ENCODE data around the gene IL18. TPM values are rescaled to one million over a fixed set of nuclear protein-coding genes. Genes with fewer than 3 reads are reported as not detected.
A peak's percentile ranks its signal among the peaks of the same experiment; 100 is the strongest.

Gene IL18
- total and polyA plus RNA-seq, 4 donors, result 3.0 to 5.2 (median 3.5) TPM

DNA sequence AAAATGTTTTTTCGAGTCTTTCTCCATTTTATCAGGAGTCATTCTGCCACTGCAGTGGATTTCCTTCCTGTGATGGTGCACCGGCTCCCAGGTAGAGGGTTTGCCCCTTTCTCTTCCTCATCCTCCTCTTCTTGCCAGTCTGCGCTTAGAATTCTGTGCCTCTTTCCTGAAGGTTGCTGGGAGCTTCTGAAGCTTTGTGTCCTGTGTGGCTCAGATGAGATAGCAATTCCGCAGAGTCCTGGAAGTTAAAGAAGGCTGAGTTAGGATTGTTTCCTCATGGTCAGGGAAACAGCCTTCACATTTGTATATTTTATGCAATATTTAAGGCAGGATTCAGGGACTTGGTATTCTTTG is 11.7 kb upstream of the IL18 start:
- Histone ChIP-seq H3K27me3 (ENCODE audit: control insufficient read depth in 4 of 4, insufficient read depth in 4 of 4, low read length in 3 of 4) (no peaks in the 10 kb centered on the region), H3K36me3 (ENCODE audit: control insufficient read depth in 4 of 4, insufficient read depth in 3 of 4, low read depth in 1 of 4, low read length in 3 of 4) (peaks cover 0 to 9% (median 5%) of the 10 kb centered on the region in 4 donors), H3K9ac (ENCODE audit: low read depth in 1 of 2, low read length in 2 of 2) (peak overlapping the region; percentile 79 to 89), H3K4me1 (ENCODE audit: control insufficient read depth in 4 of 4, insufficient read depth in 4 of 4, low read length in 3 of 4) (peaks cover 0 to 8% (median 5%) of the 10 kb centered on the region in 4 donors), H3K27ac (ENCODE audit: low read depth in 1 of 2, low read length in 2 of 2) (peak overlapping the region; percentile 73 to 84), H3K9me3 (ENCODE audit: control insufficient read depth in 4 of 4, low read length in 3 of 4) (no peaks in the 10 kb centered on the region), H3K4me3 (ENCODE audit: low read depth in 1 of 3, low read length in 3 of 3) (peak overlapping the region; percentile 62 to 80 (median 74))
- DNase-seq (ENCODE audit: low spot score), result no peak
- 6% methylated on average over 4 of the region's 4 CpGs for WGBS
- TF ChIP-seq, protein P1, sequence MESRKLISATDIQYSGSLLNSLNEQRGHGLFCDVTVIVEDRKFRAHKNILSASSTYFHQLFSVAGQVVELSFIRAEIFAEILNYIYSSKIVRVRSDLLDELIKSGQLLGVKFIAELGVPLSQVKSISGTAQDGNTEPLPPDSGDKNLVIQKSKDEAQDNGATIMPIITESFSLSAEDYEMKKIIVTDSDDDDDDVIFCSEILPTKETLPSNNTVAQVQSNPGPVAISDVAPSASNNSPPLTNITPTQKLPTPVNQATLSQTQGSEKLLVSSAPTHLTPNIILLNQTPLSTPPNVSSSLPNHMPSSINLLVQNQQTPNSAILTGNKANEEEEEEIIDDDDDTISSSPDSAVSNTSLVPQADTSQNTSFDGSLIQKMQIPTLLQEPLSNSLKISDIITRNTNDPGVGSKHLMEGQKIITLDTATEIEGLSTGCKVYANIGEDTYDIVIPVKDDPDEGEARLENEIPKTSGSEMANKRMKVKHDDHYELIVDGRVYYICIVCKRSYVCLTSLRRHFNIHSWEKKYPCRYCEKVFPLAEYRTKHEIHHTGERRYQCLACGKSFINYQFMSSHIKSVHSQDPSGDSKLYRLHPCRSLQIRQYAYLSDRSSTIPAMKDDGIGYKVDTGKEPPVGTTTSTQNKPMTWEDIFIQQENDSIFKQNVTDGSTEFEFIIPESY (IDR thresholded peaks at IDR 0.05), result peak; percentile 1
- TF ChIP-seq JUND (IDR thresholded peaks at IDR 0.05) (peak in 1 of 2 donors; percentile 4), RAD21 (IDR thresholded peaks at IDR 0.05) (no peak), TAF1 (conservative IDR thresholded peaks at IDR 0.05) (peak; percentile 62), FOXA1 (IDR thresholded peaks at IDR 0.05) (peak; percentile 6), GABPA (IDR thresholded peaks at IDR 0.05 in 1 of 2, conservative IDR thresholded peaks at IDR 0.05 in 1 of 2) (no peak), HNF4G (IDR thresholded peaks at IDR 0.05) (no peak)
- TF ChIP-seq, protein P2, sequence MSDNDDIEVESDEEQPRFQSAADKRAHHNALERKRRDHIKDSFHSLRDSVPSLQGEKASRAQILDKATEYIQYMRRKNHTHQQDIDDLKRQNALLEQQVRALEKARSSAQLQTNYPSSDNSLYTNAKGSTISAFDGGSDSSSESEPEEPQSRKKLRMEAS (IDR thresholded peaks at IDR 0.05), result no peak

DNA sequence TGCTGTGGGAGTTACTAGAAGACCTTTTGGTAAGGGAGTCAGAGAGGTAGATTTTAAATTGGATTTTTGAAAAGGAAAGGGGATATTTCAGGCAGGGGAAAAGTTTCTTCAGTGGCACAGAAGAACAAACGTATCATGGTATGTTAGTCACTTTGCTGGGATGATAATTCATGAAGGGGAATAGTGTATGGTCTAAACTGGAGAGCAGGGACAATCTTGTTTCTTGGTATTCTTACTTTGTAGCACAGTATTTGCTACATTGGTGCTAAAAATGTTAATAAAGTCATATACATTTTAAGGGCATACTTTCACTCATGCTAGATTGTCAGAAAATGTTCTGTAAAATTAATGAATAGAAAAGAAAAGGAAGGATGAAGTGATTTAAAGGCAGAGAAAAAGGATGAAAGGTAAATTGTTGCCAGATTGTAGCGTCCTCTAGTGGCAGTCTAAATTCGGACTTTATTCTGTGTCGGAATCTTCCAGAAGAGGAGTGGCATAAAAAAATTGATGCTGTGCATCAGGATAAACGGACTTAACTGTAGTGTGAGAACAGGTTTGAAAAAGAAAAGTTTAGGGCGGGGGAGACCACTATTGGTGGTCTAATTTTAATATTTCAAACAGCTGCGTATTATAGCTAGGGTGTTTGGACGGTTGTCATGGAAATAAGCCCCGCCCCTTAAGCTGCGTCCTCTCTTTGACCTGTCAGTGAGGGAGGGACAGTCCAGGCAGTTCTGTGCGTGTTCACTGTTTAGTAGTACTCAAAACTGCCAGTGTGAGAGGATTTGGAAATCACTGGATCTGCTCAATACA is 11.1 kb upstream of the IL18 start, which contains the start of gene BCO2:
Gene BCO2 (plus strand): TSS at position 724 of the 810 bp plus-strand sequence. CDS start 90 bp downstream, outside the sequence.
- 8% methylated on average over 11 of the region's 11 CpGs for WGBS

More for the DNA sequence above, 11.1 kb upstream of the IL18 start, which contains the start of gene BCO2:
- H3K9ac ChIP-seq (ENCODE audit: low read depth in 1 of 2, low read length in 2 of 2), result peak within 1 kb of the TSS; percentile 79 to 89
- peaks cover 0 to 8% (median 3%) of the 10 kb centered on the region in 4 donors for H3K36me3 ChIP-seq (ENCODE audit: control insufficient read depth in 4 of 4, insufficient read depth in 3 of 4, low read depth in 1 of 4, low read length in 3 of 4)
- TF ChIP-seq YY1 (IDR thresholded peaks at IDR 0.05) (peak; percentile 55), FOXA1 (IDR thresholded peaks at IDR 0.05) (peak; percentile 9), RAD21 (IDR thresholded peaks at IDR 0.05) (peak; percentile 81 to 85), HNF4G (IDR thresholded peaks at IDR 0.05) (peak; percentile 24), JUND (IDR thresholded peaks at IDR 0.05) (peak in 1 of 2 donors; percentile 37), HNF4A (conservative IDR thresholded peaks at IDR 0.05) (peak; percentile 61 to 77), TAF1 (conservative IDR thresholded peaks at IDR 0.05) (peak; percentile 94), SP1 (IDR thresholded peaks at IDR 0.05) (peak; percentile 76), GABPA (IDR thresholded peaks at IDR 0.05 in 1 of 2, conservative IDR thresholded peaks at IDR 0.05 in 1 of 2) (no peak), EGR1 (IDR thresholded peaks at IDR 0.05; ENCODE audit: low read depth in 2 of 2) (no peak), RXRA (IDR thresholded peaks at IDR 0.05) (peak; percentile 88), NR2F2 (IDR thresholded peaks at IDR 0.05) (peak; percentile 13), FOXA2 (IDR thresholded peaks at IDR 0.05) (peak; percentile 4)
- TF ChIP-seq, protein P3, sequence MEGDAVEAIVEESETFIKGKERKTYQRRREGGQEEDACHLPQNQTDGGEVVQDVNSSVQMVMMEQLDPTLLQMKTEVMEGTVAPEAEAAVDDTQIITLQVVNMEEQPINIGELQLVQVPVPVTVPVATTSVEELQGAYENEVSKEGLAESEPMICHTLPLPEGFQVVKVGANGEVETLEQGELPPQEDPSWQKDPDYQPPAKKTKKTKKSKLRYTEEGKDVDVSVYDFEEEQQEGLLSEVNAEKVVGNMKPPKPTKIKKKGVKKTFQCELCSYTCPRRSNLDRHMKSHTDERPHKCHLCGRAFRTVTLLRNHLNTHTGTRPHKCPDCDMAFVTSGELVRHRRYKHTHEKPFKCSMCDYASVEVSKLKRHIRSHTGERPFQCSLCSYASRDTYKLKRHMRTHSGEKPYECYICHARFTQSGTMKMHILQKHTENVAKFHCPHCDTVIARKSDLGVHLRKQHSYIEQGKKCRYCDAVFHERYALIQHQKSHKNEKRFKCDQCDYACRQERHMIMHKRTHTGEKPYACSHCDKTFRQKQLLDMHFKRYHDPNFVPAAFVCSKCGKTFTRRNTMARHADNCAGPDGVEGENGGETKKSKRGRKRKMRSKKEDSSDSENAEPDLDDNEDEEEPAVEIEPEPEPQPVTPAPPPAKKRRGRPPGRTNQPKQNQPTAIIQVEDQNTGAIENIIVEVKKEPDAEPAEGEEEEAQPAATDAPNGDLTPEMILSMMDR (IDR thresholded peaks at IDR 0.05; ENCODE audit: low read depth, low read length, missing input control), result peak; percentile 83
- TF ChIP-seq, protein P2 (IDR thresholded peaks at IDR 0.05), result no peak
- TF ChIP-seq, protein P4, sequence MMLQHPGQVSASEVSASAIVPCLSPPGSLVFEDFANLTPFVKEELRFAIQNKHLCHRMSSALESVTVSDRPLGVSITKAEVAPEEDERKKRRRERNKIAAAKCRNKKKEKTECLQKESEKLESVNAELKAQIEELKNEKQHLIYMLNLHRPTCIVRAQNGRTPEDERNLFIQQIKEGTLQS (IDR thresholded peaks at IDR 0.05), result peak; percentile 26
- TF ChIP-seq, protein P5, sequence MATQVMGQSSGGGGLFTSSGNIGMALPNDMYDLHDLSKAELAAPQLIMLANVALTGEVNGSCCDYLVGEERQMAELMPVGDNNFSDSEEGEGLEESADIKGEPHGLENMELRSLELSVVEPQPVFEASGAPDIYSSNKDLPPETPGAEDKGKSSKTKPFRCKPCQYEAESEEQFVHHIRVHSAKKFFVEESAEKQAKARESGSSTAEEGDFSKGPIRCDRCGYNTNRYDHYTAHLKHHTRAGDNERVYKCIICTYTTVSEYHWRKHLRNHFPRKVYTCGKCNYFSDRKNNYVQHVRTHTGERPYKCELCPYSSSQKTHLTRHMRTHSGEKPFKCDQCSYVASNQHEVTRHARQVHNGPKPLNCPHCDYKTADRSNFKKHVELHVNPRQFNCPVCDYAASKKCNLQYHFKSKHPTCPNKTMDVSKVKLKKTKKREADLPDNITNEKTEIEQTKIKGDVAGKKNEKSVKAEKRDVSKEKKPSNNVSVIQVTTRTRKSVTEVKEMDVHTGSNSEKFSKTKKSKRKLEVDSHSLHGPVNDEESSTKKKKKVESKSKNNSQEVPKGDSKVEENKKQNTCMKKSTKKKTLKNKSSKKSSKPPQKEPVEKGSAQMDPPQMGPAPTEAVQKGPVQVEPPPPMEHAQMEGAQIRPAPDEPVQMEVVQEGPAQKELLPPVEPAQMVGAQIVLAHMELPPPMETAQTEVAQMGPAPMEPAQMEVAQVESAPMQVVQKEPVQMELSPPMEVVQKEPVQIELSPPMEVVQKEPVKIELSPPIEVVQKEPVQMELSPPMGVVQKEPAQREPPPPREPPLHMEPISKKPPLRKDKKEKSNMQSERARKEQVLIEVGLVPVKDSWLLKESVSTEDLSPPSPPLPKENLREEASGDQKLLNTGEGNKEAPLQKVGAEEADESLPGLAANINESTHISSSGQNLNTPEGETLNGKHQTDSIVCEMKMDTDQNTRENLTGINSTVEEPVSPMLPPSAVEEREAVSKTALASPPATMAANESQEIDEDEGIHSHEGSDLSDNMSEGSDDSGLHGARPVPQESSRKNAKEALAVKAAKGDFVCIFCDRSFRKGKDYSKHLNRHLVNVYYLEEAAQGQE (IDR thresholded peaks at IDR 0.05), result peak; percentile 89
- TF ChIP-seq, protein P1 (IDR thresholded peaks at IDR 0.05), result peak; percentile 31
- H3K4me3 ChIP-seq (ENCODE audit: low read depth in 1 of 3, low read length in 3 of 3), result peak within 1 kb of the TSS; percentile 62 to 80 (median 74)
- no peaks in the 10 kb centered on the region for H3K9me3 ChIP-seq (ENCODE audit: control insufficient read depth in 4 of 4, low read length in 3 of 4)
- H3K4me1 ChIP-seq (ENCODE audit: control insufficient read depth in 4 of 4, insufficient read depth in 4 of 4, low read length in 3 of 4), result peaks cover 0 to 8% (median 5%) of the 10 kb centered on the region in 4 donors
- H3K27me3 ChIP-seq (ENCODE audit: control insufficient read depth in 4 of 4, insufficient read depth in 4 of 4, low read length in 3 of 4), result no peaks in the 10 kb centered on the region
- DNase-seq (ENCODE audit: low spot score), result peak; percentile 78
- peak within 1 kb of the TSS; percentile 73 to 84 for H3K27ac ChIP-seq (ENCODE audit: low read depth in 1 of 2, low read length in 2 of 2)

All from liver (tissue), 9 donors.